ENCODE results near the gene TAB2.

DNA sequence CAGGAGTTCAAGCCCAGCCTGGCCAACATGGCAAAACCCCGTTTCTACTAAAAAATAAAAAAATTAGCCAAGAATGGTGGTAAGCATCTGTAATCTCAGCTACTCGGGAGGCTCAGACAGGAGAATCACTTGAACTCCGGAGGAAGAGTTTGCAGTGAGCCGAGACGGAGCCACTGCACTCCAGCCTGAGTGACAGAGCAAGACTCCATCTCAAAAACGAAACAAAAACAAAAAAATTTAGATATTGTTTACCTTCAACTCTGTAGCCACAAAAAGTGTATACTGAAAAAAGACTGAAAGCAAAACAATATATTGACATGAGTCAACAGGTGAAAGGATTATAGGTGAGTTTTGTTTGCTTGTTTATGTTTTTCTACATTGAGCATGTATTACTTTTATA is 30.6 kb upstream of the TAB2 start:
- TF ChIP-seq, protein P1, sequence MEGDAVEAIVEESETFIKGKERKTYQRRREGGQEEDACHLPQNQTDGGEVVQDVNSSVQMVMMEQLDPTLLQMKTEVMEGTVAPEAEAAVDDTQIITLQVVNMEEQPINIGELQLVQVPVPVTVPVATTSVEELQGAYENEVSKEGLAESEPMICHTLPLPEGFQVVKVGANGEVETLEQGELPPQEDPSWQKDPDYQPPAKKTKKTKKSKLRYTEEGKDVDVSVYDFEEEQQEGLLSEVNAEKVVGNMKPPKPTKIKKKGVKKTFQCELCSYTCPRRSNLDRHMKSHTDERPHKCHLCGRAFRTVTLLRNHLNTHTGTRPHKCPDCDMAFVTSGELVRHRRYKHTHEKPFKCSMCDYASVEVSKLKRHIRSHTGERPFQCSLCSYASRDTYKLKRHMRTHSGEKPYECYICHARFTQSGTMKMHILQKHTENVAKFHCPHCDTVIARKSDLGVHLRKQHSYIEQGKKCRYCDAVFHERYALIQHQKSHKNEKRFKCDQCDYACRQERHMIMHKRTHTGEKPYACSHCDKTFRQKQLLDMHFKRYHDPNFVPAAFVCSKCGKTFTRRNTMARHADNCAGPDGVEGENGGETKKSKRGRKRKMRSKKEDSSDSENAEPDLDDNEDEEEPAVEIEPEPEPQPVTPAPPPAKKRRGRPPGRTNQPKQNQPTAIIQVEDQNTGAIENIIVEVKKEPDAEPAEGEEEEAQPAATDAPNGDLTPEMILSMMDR (IDR thresholded peaks at IDR 0.05; ENCODE audit: poor library complexity), result no peak
- no peak for TF ChIP-seq EZH2phosphoT487 (IDR thresholded peaks at IDR 0.05; ENCODE audit: low read depth, severe bottlenecking, unreplicated experiment)
